Left cardiac atrium (tissue), 4 donors: Measurements from ENCODE around the gene PNLIPRP3. TPM values are rescaled to one million over a fixed set of nuclear protein-coding genes. Genes with fewer than 3 reads are reported as not detected.

Source experiments
- ATAC-seq, 2 donors: fragments of 200-7000 bp; cut with Tn5 transposase; one replicate each; pipeline ENCODE4 v1.9.1; 2020; ENCODE audit warnings: mild to moderate bottlenecking in 2 of 2, moderate library complexity in 2 of 2
- DNase-seq: peaks from one replicate; pipeline ENCODE4 v3.0.0-alpha.2; 2020
- intact Hi-C, 2 donors: fragments of 100-400 bp; cut with DNase I; formaldehyde crosslinking; loops; one replicate each; pipeline versions ENCODE4 v1.14.1 to v1.15.1; 2022 to 2023
- total RNA-seq, 2 donors: library from RNA; stranded (reverse); fragmentation: NEBNext Ultra II Directional; extraction: Animal tissue kit (Norgen Biotek cat#: 25700); gene quantifications; one replicate each; pipeline ENCODE4 v1.2.1, GENCODE V29; 2021
- donor health status: DM: no; HTN: yes; CAD: no.
- donor health status: DM: no; HTN: yes; CAD: no; lungs with severe emphysema.
- donor health status: DM: yes; HTN: yes; CAD: no.
- donor health status: Dilated cardiomyopathy.

The PNLIPRP3 gene
- total RNA-seq, 2 donors from 2014 or later: not detected

DNA sequence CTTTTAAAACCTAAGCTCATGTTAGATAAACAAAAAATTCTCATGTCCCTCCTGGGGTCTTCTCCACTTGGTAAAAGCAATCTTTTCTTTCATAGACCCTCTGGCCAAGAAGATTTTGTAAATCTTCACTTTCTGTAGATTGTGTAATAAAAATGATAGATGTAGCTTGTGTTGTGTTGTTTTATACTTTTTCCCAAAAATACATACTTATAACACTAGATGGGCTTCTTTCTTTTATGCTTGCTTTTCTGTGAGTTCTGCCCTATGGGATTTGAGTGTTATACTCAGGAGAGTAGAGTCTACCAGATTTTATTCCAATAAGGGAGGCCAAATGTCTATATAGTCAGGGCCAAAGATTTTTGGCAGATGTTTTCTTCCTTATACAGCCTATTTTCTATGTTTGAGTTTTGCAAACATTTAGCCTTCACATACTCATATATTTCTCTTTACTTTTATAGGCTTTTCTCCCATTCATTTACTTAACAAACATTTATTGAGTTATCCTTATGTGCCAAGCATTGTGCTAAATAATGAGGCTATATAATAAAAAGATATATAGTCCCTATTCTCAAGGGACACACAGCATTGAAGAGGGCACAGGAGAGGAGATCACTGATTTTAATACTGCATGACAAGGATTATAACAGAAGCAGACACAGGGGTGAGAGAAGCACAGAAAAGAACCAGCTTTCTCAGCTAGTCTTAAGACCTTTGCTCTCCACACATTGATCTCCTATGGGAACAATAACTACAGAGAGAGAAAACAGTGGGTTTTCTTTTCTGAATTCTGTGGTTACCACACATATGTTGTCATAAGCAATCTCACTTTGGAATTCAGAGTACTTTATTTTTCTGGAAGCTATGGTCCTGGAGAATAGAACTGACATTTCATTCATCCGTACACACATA is 60.1 kb downstream of the PNLIPRP3 start:
- intact Hi-C loops: no loop called here
- DNase-seq (no peak), ATAC-seq (no peak)

DNA sequence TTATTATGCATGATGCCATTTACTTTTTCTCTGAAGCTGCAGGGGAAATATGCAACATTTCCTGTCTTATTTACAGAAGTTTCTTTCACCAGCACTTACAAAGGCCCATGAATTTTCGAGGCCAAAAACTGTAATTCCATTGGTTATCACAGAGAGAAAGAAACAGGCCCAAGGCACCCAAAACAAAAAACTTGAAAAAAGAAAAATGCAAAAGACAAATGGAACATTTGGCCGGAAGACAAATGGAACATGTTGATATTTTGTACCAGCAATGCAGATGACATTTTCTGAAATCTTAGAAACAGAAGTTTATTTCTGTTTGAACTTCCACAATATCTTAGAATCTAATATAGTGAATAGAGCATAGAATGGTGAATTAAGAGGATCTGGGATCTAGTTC is 61.8 kb downstream of the PNLIPRP3 start:
- intact Hi-C loops: no loop called here
- ATAC-seq: no peak

GRCh38 chr10:116490028-116490662 is 62.5 kb downstream of the PNLIPRP3 start:
- no peak for DNase-seq
- no peak for ATAC-seq
- intact Hi-C loops: no loop called here

More for the DNA sequence above, 61.8 kb downstream of the PNLIPRP3 start:
- no peak for DNase-seq

- intact Hi-C loops: no loop called here
- DNase-seq (no peak), ATAC-seq (no peak)
These were observed 77.1 kb downstream of the PNLIPRP3 start for GRCh38 chr10:116504786-116505185.

GRCh38 chr10:116510565-116510964 is 82.9 kb downstream of the PNLIPRP3 start:
- DNase-seq: no peak
- intact Hi-C loops: no loop called here
- no peak for ATAC-seq

DNA sequence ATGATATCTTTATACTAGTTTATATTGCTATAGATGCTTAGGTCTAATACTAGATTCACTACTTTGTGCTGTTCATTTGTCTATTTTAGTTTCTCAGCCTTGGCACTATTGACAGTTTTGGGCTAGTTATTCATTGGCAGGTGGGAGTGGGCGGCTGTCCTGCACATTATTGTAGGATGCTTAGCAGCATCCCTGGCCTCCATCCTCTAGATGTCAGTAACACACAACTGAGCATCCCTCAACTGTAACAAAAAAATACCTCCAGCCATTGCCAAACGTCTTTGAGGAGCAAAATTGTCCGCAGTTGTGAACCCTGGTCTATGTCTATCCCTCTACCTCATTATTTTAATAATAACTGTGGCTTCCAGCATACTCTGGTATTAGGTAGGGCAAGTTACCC is 83.7 kb downstream of the PNLIPRP3 start:
- ATAC-seq: no peak

DNA sequence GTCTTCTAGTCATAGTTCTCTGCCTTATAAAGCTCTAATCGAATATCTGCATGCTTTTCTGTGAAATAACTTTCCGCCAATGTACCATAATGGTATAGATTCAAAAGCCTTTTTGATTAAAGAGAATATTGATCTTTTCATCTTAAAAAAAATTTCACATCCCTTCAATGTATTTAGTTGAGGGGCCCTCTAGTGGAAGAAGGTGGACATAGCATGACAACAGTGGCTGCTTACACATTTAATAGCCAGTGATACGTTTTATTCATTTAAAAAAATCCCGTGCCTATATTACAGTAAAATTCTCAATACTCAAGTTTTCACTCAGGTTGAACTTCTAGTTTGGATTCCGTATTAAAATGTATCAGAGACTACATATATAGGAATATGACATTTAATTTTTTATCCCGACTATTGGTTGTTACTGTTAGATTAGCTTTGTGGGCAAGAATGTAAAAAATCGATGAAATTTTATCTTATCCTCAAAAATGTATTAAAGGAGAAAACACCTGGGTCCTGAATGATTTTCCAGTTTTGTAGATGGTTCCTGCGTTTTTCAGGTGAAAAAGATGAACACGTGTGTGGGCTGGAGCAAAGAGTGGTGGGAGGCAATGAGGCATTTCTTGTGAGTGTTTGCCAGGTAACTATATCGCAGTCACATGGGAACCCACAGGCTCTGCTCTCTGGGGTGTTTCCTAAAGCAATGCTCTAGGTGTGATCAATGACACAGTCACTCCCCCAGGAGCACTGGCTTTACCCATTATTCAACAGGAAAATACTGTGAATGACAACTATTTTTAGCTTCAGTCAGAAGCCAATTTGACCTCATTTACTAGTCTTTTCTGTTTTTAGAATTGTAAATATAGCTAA is 94.0 kb downstream of the PNLIPRP3 start:
- DNase-seq (no peak), ATAC-seq (no peak)
- intact Hi-C loops: no loop called here

More for the DNA sequence above, 83.7 kb downstream of the PNLIPRP3 start:
- DNase-seq: no peak
- intact Hi-C loops: no loop called here

DNA sequence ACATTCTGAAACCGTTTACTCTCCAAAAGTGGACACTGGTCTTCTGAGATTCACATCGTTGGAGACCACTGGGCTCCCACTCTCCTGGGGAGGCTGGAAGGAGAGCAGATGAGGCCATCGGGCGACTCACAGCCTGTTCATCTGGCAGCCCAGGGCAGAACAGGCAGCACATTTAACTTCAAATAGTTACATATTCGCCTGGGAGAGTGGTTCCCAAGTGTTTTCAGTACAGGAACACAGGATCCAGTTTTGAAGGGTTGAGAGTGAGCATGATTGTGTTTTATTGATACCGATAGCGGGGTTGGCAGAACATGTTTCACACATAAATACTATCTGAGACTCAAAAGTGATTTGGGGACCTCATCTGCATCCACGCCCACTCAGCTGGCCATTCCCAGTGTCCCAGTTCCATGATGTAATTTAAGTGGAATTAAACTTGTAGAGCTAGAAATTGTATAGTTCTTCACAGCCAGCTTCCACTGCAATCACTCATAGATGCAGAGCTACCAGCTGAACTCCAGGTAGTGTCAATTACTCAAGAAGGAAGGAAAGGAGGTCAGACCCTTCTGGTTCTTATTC is 95.2 kb downstream of the PNLIPRP3 start:
- DNase-seq (no peak), ATAC-seq (no peak)
- intact Hi-C loops: no loop called here

DNA sequence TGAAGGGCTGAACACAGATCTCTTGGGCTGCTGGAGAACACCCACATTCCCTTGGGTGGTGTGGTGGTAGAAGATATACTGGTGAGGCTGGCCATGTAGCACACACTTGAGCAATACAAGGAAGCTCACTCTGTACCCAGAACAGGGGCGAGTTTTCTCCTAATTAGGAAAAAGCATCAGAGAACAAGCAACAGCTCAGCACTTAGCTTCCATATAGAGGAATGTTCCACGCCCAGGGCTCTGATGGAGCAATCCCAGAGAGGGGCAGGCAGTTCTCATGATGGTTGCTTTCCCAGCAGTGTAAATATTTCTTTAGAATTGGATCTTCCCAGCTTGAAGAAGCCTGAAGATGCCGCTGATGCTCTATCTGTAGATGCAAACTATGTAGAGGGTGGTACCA is 97.1 kb downstream of the PNLIPRP3 start:
- intact Hi-C loops: no loop called here
- ATAC-seq (no peak), DNase-seq (no peak)

GRCh38 chr10:116526219-116526618 is 98.6 kb downstream of the PNLIPRP3 start:
- intact Hi-C loops: no loop called here
- no peak for DNase-seq
- ATAC-seq: no peak

Other genes with a start within 250 kb of the PNLIPRP3 start
- gene GFRA1, start 154.6 kb upstream of the PNLIPRP3 start, total RNA-seq: 10 to 100 TPM in 1 of 2 donors, 1 to 10 TPM in 1; 4.9 to 12.1 TPM
- not detected for gene CCDC172, start 103.4 kb upstream of the PNLIPRP3 start, total RNA-seq
- not detected for gene PNLIP, start 118.1 kb downstream of the PNLIPRP3 start, total RNA-seq
- gene PNLIPRP1, start 163.1 kb downstream of the PNLIPRP3 start, total RNA-seq: not detected
- gene PNLIPRP2, start 193.1 kb downstream of the PNLIPRP3 start, total RNA-seq: not detected